Measurements from ENCODE around the gene ACAA2.

GRCh38 chr18:49827996-49828395 lies 14.7 kb upstream of the ACAA2 start:
- TF ChIP-seq EZH2 (IDR thresholded peaks at IDR 0.05; ENCODE audit: low read length) = no peak
- TF ChIP-seq CTCF (optimal IDR thresholded peaks at IDR 0.05 in 1 of 3, IDR thresholded peaks at IDR 0.05 in 1 of 3, conservative IDR thresholded peaks at IDR 0.05 in 1 of 3; ENCODE audit: extremely low read depth in 1 of 3, insufficient read depth in 2 of 3, low read length in 3 of 3) = no peak

Measured in keratinocyte (primary cell).